WERI-Rb-1 (cell line): ENCODE measurements around the gene CSRNP2.
A peak's percentile ranks its signal among the peaks of the same experiment; 100 is the strongest.
"Not testable (repeated sequence)": the region's sequence is repeated elsewhere in the genome, so short reads cannot be mapped to it uniquely, and the experiment has no call there.

Experiments
- DNase-seq: peaks from one replicate; pipeline ENCODE4 v3.0.0-alpha.2; 2020
- H3K27ac ChIP-seq: fragments of 250-450 bp; sonication (Bioruptor Pico); 2 replicates; pipeline ENCODE4 v1.5.1; 2020; ENCODE audit warnings: mild to moderate bottlenecking, moderate library complexity
- H3K27me3 ChIP-seq: fragments of 250-450 bp; sonication (Bioruptor Pico); 2 replicates; pipeline ENCODE4 v1.5.1; 2021; ENCODE audit warnings: mild to moderate bottlenecking, low read depth, moderate library complexity; ENCODE audit not compliant: insufficient read depth, severe bottlenecking
- H3K36me3 ChIP-seq: fragments of 250-450 bp; sonication (Bioruptor Pico); 2 replicates; pipeline ENCODE4 v1.5.1; 2020; ENCODE audit warnings: mild to moderate bottlenecking, moderate library complexity
- H3K4me3 ChIP-seq: 2 replicates; pipeline ENCODE4 v1.5.1; 2011; ENCODE audit warnings: low read depth, mild to moderate bottlenecking, control low read depth, low read length
- H3K9me3 ChIP-seq: fragments of 250-450 bp; sonication (Bioruptor Pico); 2 replicates; pipeline ENCODE4 v1.5.1; 2021; ENCODE audit warnings: mild to moderate bottlenecking, moderate library complexity; ENCODE audit not compliant: severe bottlenecking
- CTCF ChIP-seq: IDR thresholded peaks from 2 replicates; pipeline ENCODE4 v1.5.1; 2011; ENCODE audit warnings: low read depth, mild to moderate bottlenecking, control low read depth, inconsistent platforms, low read length

CSRNP2 gene

GRCh38 chr12:51017452-51017851, 65.9 kb downstream of the CSRNP2 start:
- no peaks in the 10 kb centered on the region for H3K9me3 ChIP-seq
- no peak for TF ChIP-seq CTCF
- no peak overlapping the region for H3K27ac ChIP-seq
- H3K4me3 ChIP-seq = no peak overlapping the region
- no peaks in the 10 kb centered on the region for H3K27me3 ChIP-seq
- no peak for DNase-seq
- no peaks in the 10 kb centered on the region for H3K36me3 ChIP-seq

- H3K27me3 ChIP-seq, DNase-seq, H3K9me3 ChIP-seq, H3K27ac ChIP-seq, H3K4me3 ChIP-seq, H3K36me3 ChIP-seq: not testable (repeated sequence)
Observed at GRCh38 chr12:51014467-51014866, 68.9 kb downstream of the CSRNP2 start.

- H3K9me3 ChIP-seq = no peaks in the 10 kb centered on the region
- no peak for TF ChIP-seq CTCF
- no peak for DNase-seq
Observed at GRCh38 chr12:51013441-51013840, 70.0 kb downstream of the CSRNP2 start.

GRCh38 chr12:51012570-51013236, 70.7 kb downstream of the CSRNP2 start:
- Histone ChIP-seq H3K4me3 (no peak overlapping the region), H3K27me3 (no peaks in the 10 kb centered on the region), H3K27ac (no peak overlapping the region; the same call in 1 of the 2 replicates), H3K36me3 (peaks cover 7% of the 10 kb centered on the region), H3K9me3 (no peaks in the 10 kb centered on the region)
- no peak for DNase-seq
- TF ChIP-seq CTCF = no peak

More at GRCh38 chr12:51013441-51013840, 70.0 kb downstream of the CSRNP2 start:
- no peaks in the 10 kb centered on the region for H3K27me3 ChIP-seq
- H3K36me3 ChIP-seq = no peaks in the 10 kb centered on the region; the same call in 1 of the 2 replicates
- no peak overlapping the region for H3K4me3 ChIP-seq
- no peak overlapping the region for H3K27ac ChIP-seq

- DNase-seq = peak; percentile 57
- Histone ChIP-seq H3K9me3 (no peaks in the 10 kb centered on the region), H3K4me3 (no peak overlapping the region), H3K27ac (no peak overlapping the region), H3K27me3 (no peaks in the 10 kb centered on the region), H3K36me3 (peaks cover 15% of the 10 kb centered on the region)
- TF ChIP-seq CTCF = no peak
Observed at GRCh38 chr12:51011955-51012354, 71.4 kb downstream of the CSRNP2 start.
